Stimulated activated naive CD4-positive, alpha-beta T cell (primary cell): ENCODE data around the gene GRIA1.

Source experiments
- DNase-seq, 6 experiments: peaks; one replicate each; lab custom pipeline; 2025; lab: John Stamatoyannopoulos, UW

GRIA1 gene

DNA sequence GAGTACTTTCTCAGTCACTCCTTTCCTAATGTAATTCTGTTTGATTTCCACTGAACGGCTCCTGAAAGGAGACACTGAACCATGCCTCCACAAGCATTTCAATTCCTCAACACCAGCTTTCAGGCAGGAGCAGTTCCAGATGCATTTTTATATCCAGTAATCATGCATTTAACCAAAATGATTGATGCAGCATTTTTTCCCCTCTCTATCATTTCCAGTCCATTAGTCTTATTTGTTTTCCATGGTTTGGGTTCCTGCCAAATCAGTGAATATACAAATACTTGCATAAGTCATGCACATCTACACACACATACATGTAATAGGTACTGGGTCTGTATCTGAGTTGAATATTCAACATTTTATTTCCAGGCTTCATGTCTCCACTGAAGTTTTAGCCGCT, 122.7 kb downstream of the GRIA1 start:
- DNase-seq = no peak

GRCh38 chr5:153613672-153614071, 123.2 kb downstream of the GRIA1 start:
- no peak for DNase-seq

DNA sequence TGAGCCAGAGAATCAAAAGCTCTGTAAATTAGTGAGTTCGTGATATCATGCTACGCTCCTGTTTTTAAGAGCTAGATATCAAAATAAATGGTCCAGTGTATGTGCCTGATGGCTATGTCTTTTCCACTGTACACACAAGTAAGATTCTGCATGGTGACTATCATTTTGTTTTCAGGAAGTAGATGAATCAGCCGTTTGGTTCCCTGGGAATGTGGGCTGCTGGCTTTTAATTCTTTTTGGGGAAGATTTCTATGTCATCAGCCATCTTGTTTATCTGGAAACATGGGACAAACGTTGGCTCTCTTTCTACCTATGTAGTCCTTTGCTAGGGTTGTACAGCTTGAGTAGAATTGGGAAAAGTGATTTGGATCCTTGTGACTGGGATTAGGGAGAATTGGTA, 126.7 kb downstream of the GRIA1 start:
- no peak for DNase-seq

- no peak for DNase-seq
Measured at GRCh38 chr5:153618307-153618706, 127.8 kb downstream of the GRIA1 start.

DNA sequence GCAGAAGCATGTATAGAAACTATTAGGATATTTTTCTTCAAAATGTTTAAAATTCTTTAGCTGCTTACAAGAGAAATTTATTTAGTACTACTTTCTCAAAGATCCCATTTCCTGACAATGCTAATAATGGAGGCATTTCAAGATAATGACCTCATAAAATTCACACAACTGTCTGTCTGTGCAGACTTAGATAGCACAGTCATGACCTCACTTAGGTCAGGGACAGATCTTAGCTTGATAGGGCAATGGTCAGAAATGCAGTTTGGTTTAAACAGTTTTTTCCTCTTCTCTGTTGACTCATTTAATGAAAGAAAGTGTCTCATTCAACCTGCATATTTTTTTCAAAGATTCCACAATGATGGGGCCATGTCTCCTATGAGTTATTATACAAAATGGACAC, 128.4 kb downstream of the GRIA1 start:
- DNase-seq = no peak

DNA sequence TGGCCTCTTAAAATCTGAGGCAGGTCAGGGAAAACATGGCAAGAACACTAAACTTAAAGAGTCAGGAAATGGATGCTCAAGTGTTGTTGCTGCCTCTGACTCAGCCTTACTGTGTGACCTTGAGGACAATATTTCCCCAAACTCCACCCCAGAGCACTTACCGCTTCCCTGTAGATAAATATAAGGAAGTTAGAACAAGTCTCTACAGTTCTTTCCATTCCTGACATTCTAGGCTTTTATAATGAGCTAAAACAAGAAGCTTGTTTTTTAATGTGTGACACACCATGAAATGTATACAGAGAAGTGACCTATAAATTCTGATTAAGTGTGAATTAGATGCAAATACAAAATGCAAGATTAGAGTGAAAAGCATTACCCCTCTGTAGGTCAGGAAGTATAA, 129.3 kb downstream of the GRIA1 start:
- DNase-seq = no peak

DNA sequence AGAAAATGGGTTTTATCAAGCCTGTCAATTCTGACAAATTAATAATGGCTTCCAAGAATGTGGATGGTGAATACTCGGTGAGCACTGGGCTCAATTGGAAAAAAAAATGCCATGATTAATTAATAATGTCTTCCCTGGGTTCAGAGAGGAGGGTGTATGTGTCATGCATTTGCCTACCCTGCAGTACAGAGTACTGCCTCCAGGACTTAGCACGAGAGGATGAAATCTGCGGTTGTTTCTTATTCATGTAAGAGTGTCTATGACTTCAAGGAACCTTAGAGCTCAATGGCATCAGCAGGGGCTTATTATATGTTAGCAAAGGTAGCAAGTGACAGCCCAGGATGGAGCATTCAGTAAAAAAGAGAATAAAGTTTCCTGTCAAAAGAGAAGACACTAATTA, 132.7 kb downstream of the GRIA1 start:
- no peak for DNase-seq

DNA sequence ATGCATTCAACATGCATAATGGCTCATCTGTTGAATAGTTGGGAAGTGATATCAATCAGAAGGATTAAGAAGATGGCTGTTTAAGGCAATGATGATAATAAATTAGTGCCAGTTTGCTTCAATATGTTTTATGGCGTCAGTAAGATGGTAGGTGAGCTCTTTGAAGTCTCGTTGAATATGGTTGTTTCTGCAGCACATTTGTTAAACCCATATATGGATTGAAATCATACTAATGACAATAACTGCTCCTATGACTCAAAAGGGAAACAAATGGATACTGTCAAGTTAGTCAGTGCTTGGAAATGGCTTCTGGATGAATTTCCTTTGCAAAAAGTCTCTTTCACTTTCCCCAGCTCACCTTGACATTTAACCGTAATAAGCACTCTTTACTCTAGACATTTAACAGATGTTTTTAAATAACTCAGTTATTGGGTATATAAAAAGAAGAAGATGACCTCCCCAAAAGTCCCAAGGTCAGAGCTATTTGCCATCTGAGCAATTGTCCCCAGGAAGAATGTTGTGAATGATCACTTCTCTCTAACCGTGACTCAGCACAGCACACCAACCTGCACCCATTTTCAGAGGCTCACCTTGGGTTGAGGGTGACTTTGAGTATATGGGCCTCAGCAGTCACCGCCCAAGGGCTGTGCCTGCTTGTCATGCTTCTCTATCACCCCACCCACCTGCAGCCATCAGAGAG, 133.4 kb downstream of the GRIA1 start:
- DNase-seq = no peak

DNA sequence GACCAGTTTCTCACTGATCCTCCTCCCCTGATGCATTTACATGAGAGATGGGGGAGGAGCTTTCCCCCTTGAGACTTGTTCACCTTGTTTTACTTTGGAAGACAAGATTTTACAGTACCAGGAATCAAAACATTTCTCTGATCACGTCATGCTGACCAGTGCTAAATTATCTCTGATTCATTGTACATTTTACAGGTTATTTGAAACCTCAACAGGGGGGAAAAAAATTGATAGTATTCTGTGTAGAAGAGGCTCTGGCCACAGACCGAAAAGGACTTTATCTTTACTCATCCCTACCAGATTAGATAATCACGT, 133.9 kb downstream of the GRIA1 start:
- no peak for DNase-seq

DNA sequence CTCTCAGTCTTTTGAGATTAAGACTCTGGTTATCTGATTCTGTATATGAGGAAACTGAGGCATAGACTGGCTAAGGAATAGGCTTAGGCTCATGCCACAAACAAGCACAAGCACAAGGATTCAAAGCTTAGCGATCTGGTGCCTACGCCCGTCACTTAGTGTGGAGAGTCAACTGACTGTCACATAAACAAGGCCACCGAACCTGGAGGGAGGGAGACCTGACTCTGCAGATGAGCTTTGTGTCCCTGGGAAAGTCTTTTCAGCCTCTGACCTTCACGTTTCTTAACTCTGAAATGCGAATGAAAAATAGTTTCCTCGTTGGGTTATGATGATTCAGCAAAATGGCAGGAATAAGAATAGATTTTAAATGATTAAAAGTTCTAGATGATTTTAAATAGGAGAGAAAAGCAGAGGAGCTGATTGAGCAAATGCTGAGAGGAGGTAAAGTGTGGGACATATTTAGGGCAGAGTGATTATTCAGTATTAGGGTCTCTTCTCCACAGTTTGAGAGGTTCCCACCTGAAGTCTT, 135.4 kb downstream of the GRIA1 start:
- no peak for DNase-seq

DNA sequence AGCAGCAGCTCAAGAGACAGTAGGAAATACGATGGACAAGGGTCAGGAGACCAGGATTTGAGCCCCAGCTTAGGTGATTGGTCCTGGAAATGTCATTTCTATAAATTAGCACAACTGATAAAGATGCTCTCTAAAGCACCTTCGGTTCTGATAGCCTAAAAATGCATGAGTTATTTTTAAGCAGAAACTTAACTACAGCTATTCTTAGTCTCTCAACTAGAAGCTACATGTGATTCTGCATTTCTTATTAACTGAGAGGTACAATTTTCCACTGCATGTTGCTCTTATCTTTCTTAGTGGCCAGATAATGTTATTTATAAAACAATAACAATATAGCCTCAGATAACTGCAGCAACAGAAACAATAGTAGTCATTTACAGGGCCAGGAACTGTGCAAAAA, 136.4 kb downstream of the GRIA1 start:
- DNase-seq = no peak

DNA sequence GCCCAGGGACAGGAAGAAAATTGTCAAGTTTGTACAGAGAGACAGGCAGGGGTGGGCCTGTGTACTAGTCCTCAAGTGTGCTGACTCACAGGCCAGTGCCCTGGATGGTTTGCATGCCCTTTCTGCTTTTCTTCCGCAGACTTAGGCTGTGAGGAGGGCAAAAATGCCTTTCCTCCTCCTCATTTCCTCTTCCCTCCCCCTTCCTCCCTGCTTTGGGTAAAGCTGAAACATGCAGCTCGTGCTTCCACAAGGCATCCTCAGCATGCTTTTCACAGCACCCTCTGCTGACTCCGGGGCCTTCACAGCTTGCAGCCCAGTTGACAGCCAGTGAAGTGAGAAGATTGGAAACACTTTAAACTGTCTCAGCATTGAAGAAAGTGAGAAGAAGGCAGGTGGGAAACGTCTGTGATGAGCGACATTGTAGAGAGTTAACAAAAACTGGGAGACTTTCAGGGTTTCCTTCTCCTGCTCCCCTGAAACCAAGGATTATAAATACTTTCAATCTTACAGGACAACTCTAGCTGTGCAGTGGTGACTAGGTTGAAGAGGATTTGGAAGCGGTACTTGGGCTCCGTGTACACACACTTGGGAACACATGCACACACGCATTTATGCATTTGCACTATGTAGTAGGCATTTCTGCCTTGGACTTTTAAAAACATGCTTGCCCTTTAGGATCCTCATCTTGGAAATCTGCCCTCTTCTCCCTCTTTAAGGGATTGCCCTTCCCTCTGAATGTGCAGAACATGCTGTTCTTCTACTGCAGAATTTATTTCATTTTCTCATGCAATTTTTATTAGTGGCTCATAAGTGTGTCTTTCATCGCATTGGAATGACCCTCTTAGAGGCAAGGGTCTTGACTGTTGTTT, 138.8 kb downstream of the GRIA1 start:
- no peak for DNase-seq

- no peak for DNase-seq
Measured at GRCh38 chr5:153630546-153630945, 140.1 kb downstream of the GRIA1 start.

GRCh38 chr5:153632748-153633290, 142.3 kb downstream of the GRIA1 start:
- DNase-seq = no peak

DNA sequence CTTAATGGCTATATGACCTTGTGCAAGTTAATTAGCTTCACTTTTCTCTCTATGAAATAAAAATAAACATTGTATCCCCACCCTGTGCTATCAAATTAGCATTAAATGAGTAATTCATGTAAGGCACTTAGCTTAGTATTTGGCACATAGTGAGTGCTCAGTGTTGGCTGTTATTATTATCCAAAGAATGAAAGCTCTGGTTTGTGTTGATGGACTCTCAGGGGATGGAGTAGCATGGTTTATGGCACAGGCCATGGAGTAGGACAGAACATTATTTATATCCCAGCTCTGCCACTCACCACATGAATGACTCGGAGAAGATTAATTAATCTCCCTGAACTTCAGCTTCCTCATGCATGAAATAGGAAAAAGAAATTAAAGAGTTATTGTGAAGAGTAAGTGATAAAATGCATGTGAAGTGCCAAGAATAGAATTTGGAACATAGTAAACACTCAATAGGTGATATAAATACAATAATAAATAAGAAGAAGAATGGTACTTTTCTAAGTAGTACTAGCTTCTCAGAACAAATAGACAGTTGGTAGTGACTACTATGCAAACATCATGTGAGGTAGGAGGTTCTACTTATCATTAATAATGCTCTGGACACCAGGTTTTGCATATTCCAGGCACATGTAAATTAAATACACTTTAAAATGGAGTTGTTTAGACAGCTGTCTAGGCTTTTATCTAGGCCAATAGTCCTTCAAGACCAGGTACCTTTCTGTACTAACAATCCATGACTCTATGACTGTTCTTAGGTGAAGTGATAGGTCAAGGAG, 146.4 kb downstream of the GRIA1 start:
- DNase-seq = no peak

DNA sequence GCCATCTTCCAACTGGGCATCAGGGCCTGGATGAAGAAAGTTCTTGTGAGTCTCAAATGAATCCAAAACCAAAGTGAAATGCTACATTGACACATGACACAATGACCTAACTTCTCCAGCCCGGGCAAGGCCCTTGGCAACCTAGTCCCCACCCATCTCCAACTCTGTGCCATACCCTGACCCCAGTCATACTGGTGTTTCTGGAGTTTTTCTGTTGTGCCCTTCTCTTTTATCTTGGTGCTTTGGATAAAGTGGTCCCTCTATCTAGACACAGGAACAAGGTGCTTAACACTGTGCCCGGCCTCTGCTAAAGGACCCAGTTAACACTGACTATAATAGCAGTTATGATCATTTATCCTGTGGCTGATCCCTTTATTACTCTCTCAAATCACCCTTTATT, 149.8 kb downstream of the GRIA1 start:
- no peak for DNase-seq

GRCh38 chr5:153641183-153641688, 150.8 kb downstream of the GRIA1 start:
- DNase-seq = no peak

- DNase-seq = no peak
Measured at GRCh38 chr5:153654504-153655200, 164.2 kb downstream of the GRIA1 start.

- no peak for DNase-seq
Measured at GRCh38 chr5:153655201-153655510, 164.7 kb downstream of the GRIA1 start.

- DNase-seq = no peak
Measured at GRCh38 chr5:153658149-153658548, 167.7 kb downstream of the GRIA1 start.

- DNase-seq = no peak
Measured at GRCh38 chr5:153658606-153659005, 168.1 kb downstream of the GRIA1 start.
